SK-MEL-5 (cell line): ENCODE measurements around the gene RPL36. TPM values are rescaled to one million over a fixed set of nuclear protein-coding genes. Genes with fewer than 3 reads are reported as not detected.

Source experiments
- DNase-seq: peaks from one replicate; pipeline ENCODE4 v3.0.0-alpha.2; 2016; ENCODE audit warnings: low read depth, low spot score
- in situ Hi-C: cut with HindIII; loops from 2 replicates; pipeline ENCODE4 v1.10.0; 2016; ENCODE audit warnings: low sequenced_read_pairs, high pct_unique_total_duplicates, low pct_unique_long_range_greater_than_20kb
- total RNA-seq: library from RNA; depleted of rRNA; stranded (reverse); fragments of >200 nt; shearing (Covaris generic); gene quantifications from 2 replicates; pipeline ENCODE4 v1.2.3, GENCODE V29; 2014

RPL36 gene
- total RNA-seq, 1 experiment from 2014 or later, result 661 TPM

DNA sequence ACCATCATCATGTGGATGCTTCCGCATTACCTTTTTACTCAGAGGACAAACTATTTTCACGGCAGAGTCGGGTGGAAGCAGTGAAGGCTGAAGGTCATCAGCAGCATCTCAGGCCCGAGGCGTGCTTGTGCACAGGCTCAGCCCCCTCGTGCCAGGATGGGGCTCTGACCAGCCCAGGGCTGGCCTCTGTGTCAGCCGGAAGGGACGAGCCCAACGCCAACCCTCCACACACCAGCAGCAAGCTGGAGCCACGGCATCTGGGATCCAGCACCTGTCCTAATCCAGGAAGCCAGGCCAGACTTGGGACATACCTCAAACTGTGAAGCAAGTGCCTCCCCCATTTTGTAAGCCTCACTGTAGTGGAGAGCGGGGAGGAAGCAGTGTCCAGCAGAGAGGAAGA lies 20.9 kb upstream of the RPL36 start:
- no peak for DNase-seq
- in situ Hi-C loops, result no loop called here

DNA sequence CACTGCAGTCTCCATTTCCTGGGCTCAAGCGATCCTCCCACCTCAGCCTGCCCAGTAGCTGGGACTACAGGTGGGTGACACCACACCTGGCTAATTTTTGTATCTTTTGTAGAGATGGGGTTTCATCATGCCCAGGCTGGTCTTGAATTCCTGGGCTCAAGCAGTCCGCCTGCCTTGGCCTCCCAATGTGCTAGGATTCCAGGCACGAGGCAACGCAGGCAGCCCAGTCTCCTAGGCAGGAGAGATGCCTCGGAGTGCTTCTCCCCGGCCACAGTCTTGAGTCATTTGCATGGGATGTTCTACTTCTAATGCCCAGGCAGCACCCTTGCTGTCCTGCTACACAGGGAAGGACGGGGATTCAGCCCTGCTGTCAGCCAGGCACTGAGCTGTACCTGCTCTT lies 18.5 kb upstream of the RPL36 start:
- no peak for DNase-seq
- in situ Hi-C loops, result no loop called here

DNA sequence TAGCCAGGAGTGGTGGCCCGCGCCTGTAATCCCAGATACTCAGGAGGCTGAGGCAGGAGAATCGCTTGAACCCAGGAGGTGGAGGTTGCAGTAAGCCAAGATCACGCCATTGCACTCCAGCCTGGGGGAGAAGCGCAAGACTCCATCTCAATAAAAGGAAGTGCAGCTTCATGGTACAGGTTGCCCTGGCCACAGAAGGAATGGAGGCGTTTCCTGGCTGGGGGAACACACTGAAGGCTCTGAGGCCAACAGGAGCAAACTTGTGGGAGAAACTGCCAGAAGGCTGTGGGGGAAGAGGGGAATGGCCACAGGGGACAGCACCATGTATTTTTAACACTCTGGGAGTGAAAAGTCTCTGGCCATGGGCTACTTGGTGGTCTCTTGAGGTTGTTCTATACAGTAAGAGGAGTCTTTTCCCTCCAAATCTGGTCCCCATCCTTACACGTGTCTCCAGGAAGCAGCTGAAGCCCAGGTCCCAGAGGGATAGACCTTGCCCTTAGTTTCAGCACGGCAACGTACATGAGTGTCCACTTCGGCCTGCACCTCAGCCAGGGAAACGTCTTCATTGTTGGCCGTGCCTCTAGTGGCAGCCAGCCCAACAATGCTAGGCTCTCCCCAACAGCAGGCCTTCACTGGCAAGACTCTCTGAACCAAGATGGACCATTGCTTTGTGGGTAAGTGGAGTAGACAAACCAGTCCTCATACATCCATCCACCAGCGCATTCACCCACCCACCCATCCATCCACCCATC lies 17.2 kb upstream of the RPL36 start:
- in situ Hi-C loops, result no loop called here
- no peak for DNase-seq

DNA sequence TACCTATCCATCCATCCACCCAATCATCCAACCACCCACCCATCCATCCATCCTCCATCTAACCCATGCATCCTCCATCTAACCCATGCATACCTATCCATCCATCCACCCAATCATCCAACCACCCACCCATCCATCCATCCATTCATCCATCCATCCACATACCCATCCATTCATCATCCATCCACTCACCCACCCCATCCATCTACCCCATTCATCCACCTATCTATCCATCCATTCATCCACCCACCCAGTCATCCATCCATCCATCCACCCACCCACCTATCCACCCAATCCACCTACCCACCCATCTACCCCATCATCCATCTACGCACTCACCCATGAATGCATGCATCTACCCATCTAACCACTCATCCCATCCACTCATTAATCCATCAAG lies 16.3 kb upstream of the RPL36 start:
- in situ Hi-C loops, result no loop called here
- DNase-seq, result no peak

DNA sequence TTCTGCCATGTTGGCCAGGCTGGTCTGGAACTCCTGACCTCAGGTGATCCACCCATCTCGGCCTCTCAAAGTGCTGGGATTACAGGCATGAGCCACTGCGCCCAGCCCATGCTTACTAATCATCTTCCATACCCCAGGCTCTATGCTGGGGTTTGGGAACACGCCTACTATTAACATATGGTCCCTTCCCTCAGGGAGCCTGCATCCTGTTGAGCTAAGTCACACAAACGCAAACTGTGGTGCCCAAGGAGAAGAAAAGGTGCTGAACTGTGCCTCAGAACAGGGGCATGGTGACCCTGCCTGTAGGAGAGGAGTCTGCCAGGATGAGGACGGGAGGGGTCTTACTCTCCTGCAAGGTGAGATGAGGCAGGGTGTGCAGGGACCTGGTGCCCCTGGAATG lies 15.4 kb upstream of the RPL36 start:
- in situ Hi-C loops, result no loop called here
- no peak for DNase-seq

DNA sequence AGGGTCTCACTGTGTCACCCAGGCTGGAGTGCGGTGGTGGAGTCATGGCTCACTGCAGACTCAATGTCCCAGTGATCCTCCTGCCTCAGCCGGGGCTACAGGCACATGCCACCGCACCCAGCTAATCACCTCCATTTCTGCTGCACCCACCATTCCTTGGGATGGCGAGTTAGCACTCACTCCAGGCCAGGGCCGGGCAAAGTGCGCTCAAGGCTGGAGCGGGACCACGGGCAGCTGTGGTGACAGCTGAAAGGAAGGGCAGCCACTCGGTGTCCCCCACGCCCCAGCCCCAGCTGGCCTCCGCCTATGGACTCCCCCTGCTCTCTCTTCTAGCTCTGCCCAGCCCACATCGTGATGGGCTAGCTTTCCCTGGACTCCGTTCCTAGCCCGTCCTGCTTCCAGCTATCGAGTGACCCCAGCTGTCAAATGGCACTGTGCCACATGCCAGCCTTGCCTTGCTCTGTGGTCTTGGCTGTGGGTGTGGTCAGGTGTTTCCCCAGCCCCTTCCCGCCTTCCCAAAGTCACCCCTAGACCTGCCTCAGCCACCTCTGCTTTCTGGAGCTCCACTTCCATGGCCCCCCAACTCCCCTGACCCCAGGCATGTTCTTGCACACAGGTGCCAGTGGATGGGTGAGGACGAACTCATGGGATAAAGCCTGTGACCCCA lies 13.9 kb upstream of the RPL36 start:
- in situ Hi-C loops, result no loop called here
- DNase-seq, result no peak

DNA sequence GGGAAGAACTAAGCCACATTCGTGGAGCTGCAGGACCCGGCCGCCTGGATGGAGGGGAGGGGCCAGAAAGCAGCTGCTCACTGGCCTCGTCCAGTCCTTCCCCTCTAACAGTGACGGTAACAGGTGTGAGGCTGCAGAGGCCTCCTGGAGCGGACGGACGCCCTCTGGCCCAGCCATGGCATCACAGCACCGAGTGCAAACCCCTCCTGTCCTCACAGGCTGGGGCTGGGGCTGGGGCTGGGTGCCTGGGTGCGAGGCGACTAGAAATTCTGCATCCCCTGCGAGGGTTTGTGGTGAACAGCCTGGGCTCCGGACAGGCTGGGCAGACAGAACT lies 13.4 kb upstream of the RPL36 start:
- in situ Hi-C loops, result no loop called here
- DNase-seq, result no peak

DNA sequence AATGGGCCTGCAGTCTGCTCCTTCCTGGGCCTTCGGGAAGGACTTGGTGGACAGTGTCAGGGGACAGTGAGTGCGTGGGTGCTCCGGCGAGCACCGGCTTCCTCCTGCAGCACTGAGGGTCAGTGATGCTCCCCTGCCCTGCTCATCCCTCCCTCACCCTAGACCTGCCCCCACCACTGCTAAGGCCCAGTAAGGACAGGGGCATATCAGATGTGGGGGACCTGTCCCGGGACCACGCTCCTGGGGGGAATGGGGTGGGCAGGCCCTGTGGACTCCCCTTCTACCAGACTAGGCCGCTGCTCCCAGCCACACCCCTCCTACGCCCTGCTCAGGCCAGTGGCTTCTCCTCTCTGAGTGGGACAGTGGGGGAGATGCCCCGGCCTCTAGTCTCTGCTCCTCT lies 13.0 kb upstream of the RPL36 start:
- in situ Hi-C loops, result no loop called here
- no peak for DNase-seq

DNA sequence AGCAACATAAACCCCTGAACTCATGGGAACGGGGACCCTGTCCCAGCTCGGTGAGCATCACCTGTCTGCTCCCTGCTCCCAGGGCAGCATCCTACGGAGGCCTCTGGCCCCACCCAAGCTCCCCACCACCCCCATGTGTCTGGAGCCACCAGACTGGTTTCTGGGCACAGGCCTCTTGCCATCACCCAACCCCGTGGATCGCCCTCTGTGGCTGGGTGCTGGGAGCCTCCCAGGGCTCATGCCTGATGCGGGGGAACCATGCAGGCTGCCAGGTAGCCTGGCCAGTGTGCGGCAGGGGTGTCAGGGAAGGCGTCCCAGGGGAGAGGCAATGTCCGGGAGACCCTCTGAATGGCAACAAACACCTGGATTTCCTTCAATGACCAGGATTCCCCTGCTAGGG lies 12.5 kb upstream of the RPL36 start:
- no peak for DNase-seq
- in situ Hi-C loops, result no loop called here

DNA sequence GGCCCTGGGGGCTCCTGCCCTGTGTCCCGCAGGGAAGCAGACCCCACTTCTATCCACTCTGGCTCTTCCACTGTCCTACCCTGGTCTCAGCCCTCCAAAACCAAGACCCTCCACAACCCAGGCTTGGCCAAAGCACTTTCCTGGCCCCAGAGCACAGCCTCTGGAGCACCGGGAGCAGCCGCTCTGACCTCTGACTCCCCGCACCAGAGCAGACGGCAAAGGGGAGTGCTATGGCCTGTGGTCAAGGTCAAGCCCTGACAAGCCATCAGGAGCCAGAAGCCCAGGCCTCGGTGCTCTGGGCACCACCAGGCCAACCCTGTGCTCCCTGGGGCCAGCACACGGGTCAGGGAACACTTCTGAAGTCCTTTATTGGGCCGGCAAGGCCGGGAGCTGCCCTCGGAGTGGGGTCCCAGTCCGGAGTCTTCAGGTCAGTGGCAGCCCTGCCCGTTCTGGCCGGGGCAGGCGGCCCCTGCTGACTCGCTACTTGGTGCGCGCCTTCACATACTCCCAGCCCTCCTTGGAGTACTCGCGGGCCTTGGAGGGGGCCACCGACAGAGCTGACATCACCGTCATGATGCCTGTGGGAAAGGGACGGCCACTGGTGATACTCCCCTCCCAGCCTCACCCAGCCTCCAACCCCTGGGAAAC lies 11.9 kb upstream of the RPL36 start:
- in situ Hi-C loops, result no loop called here

DNA sequence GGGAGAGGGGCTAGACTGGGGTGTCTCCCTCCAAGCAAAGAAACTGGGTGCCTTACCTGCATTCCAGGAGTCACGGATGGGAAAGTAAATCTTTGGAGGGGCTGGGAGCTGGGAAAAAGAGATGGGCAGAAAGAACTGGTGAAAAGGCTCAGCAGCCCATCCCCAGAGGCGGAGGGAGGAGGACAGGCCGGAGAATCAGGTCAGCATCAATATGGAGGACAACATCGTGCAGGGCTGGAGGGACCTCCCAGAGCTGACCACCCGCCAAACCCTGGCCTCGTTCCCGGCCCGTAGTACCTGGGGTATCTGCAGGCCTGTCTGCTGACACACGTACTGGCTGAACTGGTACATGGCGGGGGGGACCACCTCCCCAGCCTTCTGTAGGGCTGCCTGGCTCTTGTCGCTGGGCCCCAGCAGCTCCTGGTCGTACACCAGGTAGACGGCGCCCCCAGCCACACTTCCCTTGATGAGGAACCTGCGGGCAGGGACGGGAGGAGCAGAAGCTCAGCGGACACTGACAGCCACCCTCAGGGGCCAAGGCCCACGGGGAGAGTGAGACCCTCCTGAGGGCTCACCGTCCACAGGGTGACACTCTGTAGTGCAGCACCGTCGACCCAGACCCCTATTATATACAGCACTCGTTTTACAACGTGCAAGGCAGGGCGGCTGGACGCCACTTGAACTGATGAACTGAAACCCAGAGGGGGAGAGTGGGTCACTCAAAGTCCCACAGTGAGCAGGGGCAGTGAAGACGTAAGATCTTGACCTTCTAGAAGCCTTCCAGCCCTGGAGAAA lies 10.6 kb upstream of the RPL36 start:
- in situ Hi-C loops, result no loop called here
- no peak for DNase-seq

More for the DNA sequence above, 11.9 kb upstream of the RPL36 start:
- DNase-seq, result no peak

DNA sequence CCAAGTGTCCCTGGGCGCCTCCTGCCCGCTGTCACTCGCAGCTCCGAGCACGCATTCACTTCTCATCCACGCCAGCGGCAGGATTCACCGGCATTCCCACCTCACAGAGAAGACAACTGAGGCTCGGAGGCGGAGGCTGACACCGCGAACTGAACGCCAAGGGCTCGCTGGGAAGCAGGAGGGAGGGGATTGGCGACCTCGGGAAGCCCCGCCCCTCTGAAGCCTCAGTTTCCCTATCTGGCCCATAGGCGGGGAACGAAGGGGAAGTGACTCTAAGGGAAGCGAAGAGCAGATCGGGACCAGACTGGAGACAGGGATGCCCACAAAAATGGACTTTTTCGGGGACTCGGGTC lies 10.0 kb upstream of the RPL36 start:
- in situ Hi-C loops, result no loop called here
- DNase-seq, result no peak

DNA sequence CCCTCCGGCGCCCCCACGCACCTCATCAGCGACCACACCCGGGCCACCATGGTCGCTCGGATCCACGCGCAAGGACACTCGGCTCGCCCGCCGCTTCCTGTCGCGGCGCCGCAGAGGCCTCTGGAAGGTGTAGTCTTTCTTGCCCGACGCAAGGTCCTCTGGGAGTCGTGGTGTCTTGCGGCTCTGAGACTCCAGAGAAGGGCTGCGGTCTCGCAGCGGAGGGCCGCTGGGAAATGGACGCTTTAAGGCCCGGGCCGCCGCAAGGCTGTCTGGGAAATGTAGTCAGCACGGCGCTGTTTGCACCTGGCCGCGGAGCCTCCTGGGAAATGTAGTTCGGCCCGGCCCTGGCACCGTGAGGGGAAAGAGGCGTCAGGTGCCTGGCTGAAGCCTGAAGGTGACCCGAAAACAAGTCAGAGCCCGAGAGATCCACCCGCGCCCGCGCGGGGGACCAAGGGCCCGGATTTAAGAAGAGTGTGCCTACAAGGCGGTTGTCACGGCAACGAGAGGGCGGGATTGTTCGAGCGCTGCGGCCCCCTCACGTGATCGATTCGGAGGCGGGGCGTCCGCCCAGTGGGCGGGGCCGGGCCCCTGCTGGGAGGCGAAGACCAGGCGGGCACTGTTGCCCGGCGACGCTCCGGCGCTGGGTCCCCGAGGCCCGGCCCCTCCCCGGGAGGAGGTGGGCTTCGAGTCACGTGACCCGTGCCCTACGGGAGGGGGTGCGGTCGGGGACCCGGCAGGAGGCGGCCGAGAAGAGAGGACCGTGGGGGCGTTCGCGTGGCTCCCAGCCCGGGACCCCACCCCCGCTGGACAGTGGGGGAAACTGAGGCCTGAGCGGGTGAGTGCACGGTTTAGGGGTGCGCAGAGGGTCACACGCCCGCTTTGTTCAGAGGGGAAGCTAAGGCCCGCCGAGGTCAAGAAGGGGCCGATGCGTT lies 9.4 kb upstream of the RPL36 start, which contains the start of the genes HSD11B1L and MICOS13:
Gene HSD11B1L, plus strand, starts transcription at position 591 of the 932 bp plus-strand sequence. CDS start 3,806 bp downstream, outside the sequence.
Gene MICOS13, minus strand, starts transcription at position 80 of the 932 bp plus-strand sequence. Its CDS starts 30 bp downstream, at position 50.
- DNase-seq, result peak; percentile 98
- in situ Hi-C loops, result no loop called here

DNA sequence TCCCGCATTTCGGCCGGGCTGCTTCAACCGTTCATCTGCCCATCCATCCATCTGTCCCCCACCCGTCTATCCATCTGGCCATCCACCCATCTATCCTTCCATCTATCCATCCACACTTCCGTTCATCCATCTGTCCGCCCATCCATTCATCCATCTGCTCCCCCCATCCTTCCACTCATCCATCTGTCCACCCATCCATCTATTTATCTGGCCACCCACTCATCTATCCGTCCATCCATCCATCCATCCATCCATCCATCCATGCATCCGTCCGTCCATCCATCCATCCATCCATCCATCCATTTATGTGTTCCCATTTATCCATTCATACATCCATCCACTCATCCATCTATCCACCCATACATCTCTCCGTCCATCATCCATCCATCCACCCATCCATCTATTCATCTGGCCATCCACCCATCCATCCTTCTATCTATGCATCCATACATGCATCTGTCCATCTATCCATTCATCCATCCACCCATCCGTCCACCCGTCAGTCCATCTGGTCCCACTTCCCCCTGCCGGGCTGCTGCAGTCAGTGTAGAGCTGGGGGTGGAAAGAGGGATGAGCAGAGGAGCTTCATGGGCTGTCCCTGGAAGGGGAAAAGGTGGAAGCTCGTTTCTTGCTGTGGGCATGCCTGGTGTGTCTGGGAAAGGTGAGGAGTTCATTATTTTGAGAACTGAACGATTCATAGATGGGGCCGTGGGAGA lies 8.5 kb upstream of the RPL36 start:
- DNase-seq, result no peak
- in situ Hi-C loops, result no loop called here

DNA sequence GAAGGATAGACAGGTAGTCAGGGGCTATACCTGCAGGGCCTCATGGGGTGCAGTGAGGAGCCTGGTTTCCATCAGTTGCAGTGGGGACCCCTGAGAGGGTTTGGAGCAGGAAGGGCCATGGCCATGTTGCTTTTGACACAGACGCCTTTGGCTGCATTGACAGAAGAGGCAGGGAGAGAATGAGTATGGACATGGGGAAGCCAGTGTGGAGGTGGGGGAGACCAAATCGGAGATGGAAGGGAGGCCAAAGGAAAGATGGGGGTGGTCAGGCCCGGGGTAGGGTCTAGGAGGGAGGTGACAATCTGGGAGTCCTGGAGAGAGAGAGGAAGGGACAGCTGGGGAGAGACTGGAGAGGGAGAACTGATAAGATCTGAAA lies 8.0 kb upstream of the RPL36 start:
- in situ Hi-C loops, result no loop called here
- DNase-seq, result no peak

DNA sequence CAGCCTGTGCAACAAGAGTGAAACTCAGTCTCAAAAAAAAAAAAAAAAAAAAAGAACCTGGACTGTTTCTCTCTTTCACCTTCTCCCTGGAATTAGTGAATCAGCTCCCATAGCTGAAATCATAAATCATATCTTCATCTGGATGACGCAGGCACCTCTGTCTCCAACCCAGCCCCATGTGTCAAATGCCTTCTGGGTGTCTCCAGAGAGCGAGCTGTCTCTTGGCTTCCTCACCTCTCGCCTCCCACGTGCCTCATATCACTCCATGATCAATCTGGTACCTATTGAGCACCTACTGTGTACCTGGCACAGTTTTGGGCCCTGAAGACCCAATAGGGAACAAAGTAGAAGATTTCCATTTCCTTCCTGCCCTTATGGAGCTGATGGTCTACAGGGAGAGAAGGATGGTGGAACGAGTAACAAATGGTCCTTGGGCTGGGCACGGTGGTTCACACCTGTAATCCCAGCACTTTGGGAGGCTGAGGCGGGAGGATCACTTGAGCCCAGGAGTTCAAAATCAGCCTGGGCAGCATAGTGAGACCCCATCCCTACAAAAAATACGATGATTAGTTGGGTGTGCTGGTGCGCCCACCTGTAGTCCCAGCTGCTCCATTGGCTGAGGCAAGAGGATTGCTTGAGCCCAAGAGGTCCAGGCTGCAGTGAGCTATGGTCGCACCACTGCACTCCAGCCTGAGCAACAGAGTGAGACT lies 6.8 kb upstream of the RPL36 start:
- DNase-seq, result no peak
- in situ Hi-C loops, result no loop called here
